HepG2 (cell line): ENCODE measurements around the gene THOP1. TPM values are rescaled to one million over a fixed set of nuclear protein-coding genes. Genes with fewer than 3 reads are reported as not detected.

Experiments
- AKNA ChIP-seq: sonication (generic); formaldehyde crosslinking; IDR thresholded peaks from 2 replicates; pipeline ENCODE4 v1.4.0; 2020; ENCODE audit warnings: missing genetic modification reagents, borderline replicate concordance
- CBX5 ChIP-seq: sonication (generic); formaldehyde crosslinking; IDR thresholded peaks from 2 replicates; pipeline ENCODE4 v1.4.0; 2020; ENCODE audit warnings: missing genetic modification reagents, borderline replicate concordance
- GATAD2A ChIP-seq: IDR thresholded peaks from 2 replicates; pipeline ENCODE4 v1.6.1; 2016
- HIVEP1 ChIP-seq: sonication (generic); formaldehyde crosslinking; IDR thresholded peaks from 2 replicates; pipeline ENCODE4 v1.4.0; 2020; ENCODE audit warnings: mild to moderate bottlenecking, missing genetic modification reagents
- JUNB ChIP-seq: sonication (generic); formaldehyde crosslinking; IDR thresholded peaks from 2 replicates; pipeline ENCODE4 v1.8.0; 2022; ENCODE audit warnings: missing genetic modification reagents, mild to moderate bottlenecking, borderline replicate concordance
- KDM1A ChIP-seq: IDR thresholded peaks from 2 replicates; pipeline ENCODE4 v1.6.1; 2016; ENCODE audit warnings: missing compliant biosample characterization
- KDM5B ChIP-seq: sonication (generic); formaldehyde crosslinking; IDR thresholded peaks from 2 replicates; pipeline ENCODE4 v1.4.0; 2020; ENCODE audit warnings: missing genetic modification reagents, mild to moderate bottlenecking, borderline replicate concordance
- NCOA1 ChIP-seq: sonication (generic); formaldehyde crosslinking; IDR thresholded peaks from 2 replicates; pipeline ENCODE4 v1.9.0; 2021; ENCODE audit warnings: missing genetic modification reagents
- RAD21 ChIP-seq: fragments of 450-650 bp; formaldehyde crosslinking; IDR thresholded peaks from 2 replicates; pipeline ENCODE4 v1.5.0; 2020; ENCODE audit warnings: mild to moderate bottlenecking
- SMAD1 ChIP-seq: sonication (generic); formaldehyde crosslinking; IDR thresholded peaks from 2 replicates; pipeline ENCODE4 v1.4.0; 2020; ENCODE audit warnings: missing genetic modification reagents, low read depth, mild to moderate bottlenecking, borderline replicate concordance
- SMC3 ChIP-seq: IDR thresholded peaks from 2 replicates; pipeline ENCODE4 v1.6.1; 2011; ENCODE audit warnings: low read length, improper control_type of control experiment
- TAF1 ChIP-seq: sonication (generic); formaldehyde crosslinking; IDR thresholded peaks from 2 replicates; pipeline ENCODE4 v1.4.0; 2020; ENCODE audit warnings: missing genetic modification reagents
- ZBTB3 ChIP-seq: sonication (generic); formaldehyde crosslinking; IDR thresholded peaks from 2 replicates; pipeline ENCODE4 v1.4.0; 2020; ENCODE audit warnings: low read depth, mild to moderate bottlenecking, moderate library complexity, missing genetic modification reagents, borderline replicate concordance
- ZFX ChIP-seq: sonication (generic); formaldehyde crosslinking; IDR thresholded peaks from 2 replicates; pipeline ENCODE4 v1.4.0; 2020; ENCODE audit warnings: mild to moderate bottlenecking, low read depth, missing genetic modification reagents, moderate library complexity
- ZNF232 ChIP-seq: sonication (generic); formaldehyde crosslinking; IDR thresholded peaks from 2 replicates; pipeline ENCODE4 v1.4.0; 2020; ENCODE audit warnings: missing genetic modification reagents, borderline replicate concordance
- ZNF329 ChIP-seq: sonication (generic); formaldehyde crosslinking; IDR thresholded peaks from 2 replicates; pipeline ENCODE4 v1.9.0; 2021; ENCODE audit warnings: low read depth, mild to moderate bottlenecking, missing genetic modification reagents
- ZNF350 ChIP-seq: sonication (generic); formaldehyde crosslinking; IDR thresholded peaks from 2 replicates; pipeline ENCODE4 v1.4.0; 2020; ENCODE audit warnings: mild to moderate bottlenecking, low read depth, missing genetic modification reagents, borderline replicate concordance
- ZNF501 ChIP-seq: sonication (generic); formaldehyde crosslinking; IDR thresholded peaks from 2 replicates; pipeline ENCODE4 v1.5.1; 2020; ENCODE audit warnings: mild to moderate bottlenecking, moderate library complexity, missing genetic modification reagents
- ZNF543 ChIP-seq: sonication (generic); formaldehyde crosslinking; IDR thresholded peaks from 2 replicates; pipeline ENCODE4 v1.4.0; 2020; ENCODE audit warnings: mild to moderate bottlenecking, missing genetic modification reagents
- ZNF569 ChIP-seq: sonication (generic); formaldehyde crosslinking; IDR thresholded peaks from 2 replicates; pipeline ENCODE4 v1.5.0; 2020; ENCODE audit warnings: mild to moderate bottlenecking, missing genetic modification reagents, moderate library complexity, borderline replicate concordance
- ZNF615 ChIP-seq: sonication (generic); formaldehyde crosslinking; IDR thresholded peaks from 2 replicates; pipeline ENCODE4 v1.5.0; 2020; ENCODE audit warnings: mild to moderate bottlenecking, missing genetic modification reagents, borderline replicate concordance
- ZNF619 ChIP-seq: sonication (generic); formaldehyde crosslinking; IDR thresholded peaks from 2 replicates; pipeline ENCODE4 v1.4.0; 2020; ENCODE audit warnings: mild to moderate bottlenecking, missing genetic modification reagents
- ZNF703 ChIP-seq: sonication (generic); formaldehyde crosslinking; IDR thresholded peaks from 2 replicates; pipeline ENCODE4 v1.5.1; 2020; ENCODE audit warnings: missing genetic modification reagents, mild to moderate bottlenecking, moderate library complexity, borderline replicate concordance
- ZNF709 ChIP-seq: sonication (generic); formaldehyde crosslinking; IDR thresholded peaks from 2 replicates; pipeline ENCODE4 v1.5.0; 2020; ENCODE audit warnings: mild to moderate bottlenecking, missing genetic modification reagents
- polyA plus RNA-seq, 8 experiments: library from polyadenylated mRNA; depleted of rRNA in 3 of 8; stranded (reverse) in 7 of 8; unstranded in 1 of 8; fragments of >200 nt; fragmentation: Illumina TruSeq in 4 of 8; extraction: Trizol in 4 of 8; gene quantifications; 2 replicates each; pipeline versions ENCODE4 v1.2.1 to v1.2.3, GENCODE V29; 2011 to 2016; ENCODE audit warnings: low read depth in 4 of 8, missing spikeins in 1 of 8, mixed read lengths in 1 of 8; ENCODE audit not compliant: insufficient read depth in 1 of 8
- total RNA-seq, 5 experiments: library from RNA; depleted of rRNA; stranded (reverse); fragments of >200 nt; fragmentation: Illumina TruSeq; extraction: Trizol; gene quantifications; 2 replicates each; pipeline ENCODE4 v1.2.3, GENCODE V29; 2016; ENCODE audit warnings: low read depth in 1 of 5

Gene THOP1
- total and polyA plus RNA-seq, 2 of the 13 experiments (the other 11 are each of a cell fraction or from before 2014, with no cell fraction given), result 74.4 to 116 TPM

DNA sequence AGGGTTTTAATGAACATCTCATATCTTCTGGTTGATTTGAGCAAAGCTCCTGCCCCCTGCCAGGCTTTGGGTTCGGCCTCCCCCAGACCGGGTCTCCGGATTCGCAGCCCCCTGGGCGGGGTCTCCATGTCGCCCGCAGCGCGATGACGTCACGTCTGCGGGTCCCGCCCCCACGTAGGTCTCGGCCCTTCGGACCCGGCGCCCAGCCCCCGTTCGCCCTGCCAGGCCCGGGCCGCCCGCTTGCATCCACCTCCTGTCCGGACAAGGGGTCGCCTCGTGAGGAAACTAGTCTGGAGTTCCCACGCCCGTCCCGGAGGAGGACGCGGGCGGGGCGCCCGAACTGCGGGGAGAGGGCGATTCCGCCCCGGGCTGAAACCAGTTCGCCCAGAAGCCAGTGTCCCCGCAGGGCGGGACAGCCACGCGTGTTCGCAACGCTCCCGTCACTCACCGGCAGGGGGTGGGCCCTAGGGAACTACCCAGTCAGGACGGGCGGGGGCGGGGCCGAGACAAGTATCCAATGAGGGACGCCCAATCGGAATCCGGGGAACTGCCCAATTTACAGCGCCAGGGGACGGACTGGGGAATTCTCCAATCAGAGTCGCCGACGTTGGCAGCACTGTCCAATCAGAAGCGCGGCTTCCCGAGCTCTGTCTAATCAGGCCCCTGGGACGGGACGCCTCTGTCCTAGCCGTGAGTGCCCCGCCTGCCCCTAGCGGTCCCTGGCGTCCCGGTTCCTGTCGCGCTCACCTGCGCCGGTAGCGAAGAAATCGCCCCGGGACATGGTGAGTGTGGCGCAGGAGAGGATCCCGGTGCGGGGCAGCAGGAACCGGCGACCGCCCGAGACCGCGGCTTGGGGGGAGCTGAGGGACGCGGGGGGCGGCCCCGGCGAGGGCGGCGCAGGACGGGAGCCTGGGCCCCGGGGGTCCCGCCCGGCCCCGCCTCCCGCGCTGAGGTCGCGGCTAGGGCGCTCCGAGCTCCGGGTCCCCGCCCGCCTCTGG is 55.8 kb downstream of the THOP1 start, which contains the start of gene ZNF555 (continued):
- peak; percentile 95 for TF ChIP-seq KDM5B (CRISPR knock-in tag)
- peak; percentile 90 for TF ChIP-seq ZNF350 (CRISPR knock-in tag)
- TF ChIP-seq ZNF619 (CRISPR knock-in tag), result peak; percentile 81; the same call in 1 of the 2 replicates
- TF ChIP-seq SMC3, result no peak
- no peak; the same call in 1 of the 2 replicates for TF ChIP-seq SMAD1
- TF ChIP-seq ZNF232 (CRISPR knock-in tag), result peak; percentile 77; the same call in 1 of the 2 replicates
- TF ChIP-seq RAD21 (CRISPR knock-in tag), result peak; percentile 61
- TF ChIP-seq HIVEP1 (CRISPR knock-in tag), result peak; percentile 69; the same call in 1 of the 2 replicates
- TF ChIP-seq TAF1 (CRISPR knock-in tag), result peak; percentile 73
- 0 out of 2 replicates have a peak, but pooled peaks have one; percentile 45 for TF ChIP-seq ZBTB3
- no peak; the same call in 1 of the 2 replicates for TF ChIP-seq AKNA (CRISPR knock-in tag)
- TF ChIP-seq ZNF615 (CRISPR knock-in tag), result no peak
- no peak for TF ChIP-seq JUNB
- TF ChIP-seq ZNF703 (CRISPR knock-in tag), result no peak
- no peak for TF ChIP-seq KDM1A (CRISPR knock-in tag)
- peak; percentile 82 for TF ChIP-seq ZFX (CRISPR knock-in tag)
- no peak; the same call in 1 of the 2 replicates for TF ChIP-seq ZNF709 (CRISPR knock-in tag)
- no peak for TF ChIP-seq ZNF569
- TF ChIP-seq NCOA1 (CRISPR knock-in tag), result peak; percentile 92; the same call in 1 of the 2 replicates
- no peak for TF ChIP-seq CBX5 (CRISPR knock-in tag)
- TF ChIP-seq ZNF543 (CRISPR knock-in tag), result peak; percentile 91; the same call in 1 of the 2 replicates
- 0 out of 2 replicates have a peak, but pooled peaks have one; percentile 54 for TF ChIP-seq ZNF329 (CRISPR knock-in tag)
- peak; percentile 97 for TF ChIP-seq ZNF501
- peak; percentile 98 for TF ChIP-seq GATAD2A
